Neutrophil (primary cell): ENCODE data around the gene HCRTR1.

ENCODE experiments used
- H3K27ac ChIP-seq: fragments of 200-600 bp; sonication (generic); 2 replicates; pipeline ENCODE4 v1.5.1; 2016; ENCODE audit warnings: mild to moderate bottlenecking, moderate library complexity
- H3K27me3 ChIP-seq: fragments of 200-600 bp; sonication (generic); 2 replicates; pipeline ENCODE4 v1.6.0; 2016; ENCODE audit warnings: mild to moderate bottlenecking
- H3K36me3 ChIP-seq: fragments of 200-600 bp; sonication (generic); 2 replicates; pipeline ENCODE4 v1.5.1; 2017
- H3K4me1 ChIP-seq, 2 experiments: fragments of 200-600 bp in 1 of 2; sonication (generic) in 1 of 2; 1 replicate in 1 of 2; 2 replicates in 1 of 2; pipeline versions ENCODE4 v1.5.1 to v1.6.1; 2013 to 2016; ENCODE audit warnings: low read depth in 1 of 2, low read length in 1 of 2, mild to moderate bottlenecking in 1 of 2, moderate library complexity in 1 of 2; ENCODE audit not compliant: control insufficient read depth in 1 of 2, insufficient read depth in 1 of 2
- H3K4me3 ChIP-seq, 2 experiments: fragments of 200-600 bp in 1 of 2; sonication (generic) in 1 of 2; 1 replicate in 1 of 2; 2 replicates in 1 of 2; pipeline ENCODE4 v1.5.1; 2013 to 2016; ENCODE audit warnings: low read depth in 1 of 2, low read length in 1 of 2, mild to moderate bottlenecking in 1 of 2, moderate library complexity in 1 of 2
- H3K9me3 ChIP-seq: fragments of 200-600 bp; sonication (generic); 2 replicates; pipeline ENCODE4 v1.5.1; 2016
- TF ChIP-seq, protein P1 (sequence below): fragments of 200-600 bp; sonication (generic); IDR thresholded peaks from 2 replicates; pipeline ENCODE4 v1.5.1; 2016; ENCODE audit warnings: antibody characterized with exemption

The HCRTR1 gene

DNA sequence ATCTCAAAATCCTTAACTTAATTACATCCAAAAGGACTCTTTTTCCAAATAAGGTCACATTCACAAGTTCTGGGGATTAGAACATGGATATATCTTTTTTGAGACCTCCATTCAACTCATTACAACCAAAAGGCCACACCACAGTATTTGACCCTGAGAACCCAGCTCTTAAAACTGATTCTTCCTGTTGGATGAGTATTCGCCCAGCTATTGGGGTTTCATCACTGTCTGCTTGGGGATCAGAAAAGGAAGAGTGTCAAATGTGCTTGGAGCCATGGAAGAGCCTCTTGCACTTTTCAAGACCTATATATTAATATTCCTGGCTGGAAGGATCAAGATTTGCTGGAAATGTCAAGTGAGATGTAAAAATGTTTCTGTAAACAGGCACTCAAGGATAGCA, 46.6 kb upstream of the HCRTR1 start:
- Histone ChIP-seq H3K27me3 (peaks cover 10% of the 10 kb centered on the region), H3K9me3 (no peaks in the 10 kb centered on the region), H3K4me3 (no peak overlapping the region), H3K27ac (no peak overlapping the region), H3K4me1 (no peaks in the 10 kb centered on the region), H3K36me3 (no peaks in the 10 kb centered on the region)
- TF ChIP-seq, protein P1, sequence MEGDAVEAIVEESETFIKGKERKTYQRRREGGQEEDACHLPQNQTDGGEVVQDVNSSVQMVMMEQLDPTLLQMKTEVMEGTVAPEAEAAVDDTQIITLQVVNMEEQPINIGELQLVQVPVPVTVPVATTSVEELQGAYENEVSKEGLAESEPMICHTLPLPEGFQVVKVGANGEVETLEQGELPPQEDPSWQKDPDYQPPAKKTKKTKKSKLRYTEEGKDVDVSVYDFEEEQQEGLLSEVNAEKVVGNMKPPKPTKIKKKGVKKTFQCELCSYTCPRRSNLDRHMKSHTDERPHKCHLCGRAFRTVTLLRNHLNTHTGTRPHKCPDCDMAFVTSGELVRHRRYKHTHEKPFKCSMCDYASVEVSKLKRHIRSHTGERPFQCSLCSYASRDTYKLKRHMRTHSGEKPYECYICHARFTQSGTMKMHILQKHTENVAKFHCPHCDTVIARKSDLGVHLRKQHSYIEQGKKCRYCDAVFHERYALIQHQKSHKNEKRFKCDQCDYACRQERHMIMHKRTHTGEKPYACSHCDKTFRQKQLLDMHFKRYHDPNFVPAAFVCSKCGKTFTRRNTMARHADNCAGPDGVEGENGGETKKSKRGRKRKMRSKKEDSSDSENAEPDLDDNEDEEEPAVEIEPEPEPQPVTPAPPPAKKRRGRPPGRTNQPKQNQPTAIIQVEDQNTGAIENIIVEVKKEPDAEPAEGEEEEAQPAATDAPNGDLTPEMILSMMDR: no peak

DNA sequence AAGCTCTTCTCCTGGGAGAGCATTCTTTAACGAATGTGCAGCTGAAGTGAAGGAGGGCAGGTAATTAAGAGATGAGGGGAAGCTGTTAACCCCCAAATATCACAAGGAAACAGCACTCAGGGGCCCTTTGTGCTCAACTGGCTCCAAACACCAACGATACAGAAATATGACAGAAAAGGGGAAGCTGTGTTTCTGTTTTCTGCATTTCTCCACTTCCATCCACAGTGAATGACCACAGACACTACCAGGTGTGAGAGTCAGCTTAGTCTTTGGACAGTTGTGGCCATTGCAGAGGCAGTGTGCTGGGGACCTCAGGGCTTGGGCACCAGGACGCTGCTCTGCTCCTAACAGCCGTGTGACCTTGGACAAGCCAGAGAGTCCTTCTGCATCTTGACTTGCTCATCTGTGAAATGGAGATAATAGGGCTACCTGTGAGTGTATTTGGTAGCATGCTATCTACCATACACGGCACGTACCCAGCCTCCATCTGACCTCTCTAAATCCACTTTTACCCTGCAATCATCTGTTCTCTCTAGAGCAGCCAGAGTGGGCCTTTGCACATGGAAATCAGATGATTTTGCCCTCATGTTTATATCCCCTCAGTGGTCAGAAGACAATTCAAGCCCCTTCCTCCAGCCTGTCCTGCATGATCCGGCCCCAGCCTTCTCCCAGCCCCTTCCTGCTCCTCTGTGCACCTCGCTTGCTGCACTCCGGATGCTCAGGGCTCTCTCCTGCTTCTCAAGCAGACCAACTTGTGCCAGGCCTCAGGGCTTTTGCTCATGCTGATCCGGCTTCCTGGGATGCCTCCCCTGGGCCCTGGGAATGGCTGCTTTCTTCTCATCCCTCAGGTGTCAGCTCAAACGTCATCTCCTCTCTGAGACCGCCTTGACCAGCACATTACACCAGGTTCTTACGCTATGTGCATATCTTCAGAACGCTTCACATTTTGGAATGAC, 45.9 kb upstream of the HCRTR1 start:
- TF ChIP-seq, protein P1: no peak

DNA sequence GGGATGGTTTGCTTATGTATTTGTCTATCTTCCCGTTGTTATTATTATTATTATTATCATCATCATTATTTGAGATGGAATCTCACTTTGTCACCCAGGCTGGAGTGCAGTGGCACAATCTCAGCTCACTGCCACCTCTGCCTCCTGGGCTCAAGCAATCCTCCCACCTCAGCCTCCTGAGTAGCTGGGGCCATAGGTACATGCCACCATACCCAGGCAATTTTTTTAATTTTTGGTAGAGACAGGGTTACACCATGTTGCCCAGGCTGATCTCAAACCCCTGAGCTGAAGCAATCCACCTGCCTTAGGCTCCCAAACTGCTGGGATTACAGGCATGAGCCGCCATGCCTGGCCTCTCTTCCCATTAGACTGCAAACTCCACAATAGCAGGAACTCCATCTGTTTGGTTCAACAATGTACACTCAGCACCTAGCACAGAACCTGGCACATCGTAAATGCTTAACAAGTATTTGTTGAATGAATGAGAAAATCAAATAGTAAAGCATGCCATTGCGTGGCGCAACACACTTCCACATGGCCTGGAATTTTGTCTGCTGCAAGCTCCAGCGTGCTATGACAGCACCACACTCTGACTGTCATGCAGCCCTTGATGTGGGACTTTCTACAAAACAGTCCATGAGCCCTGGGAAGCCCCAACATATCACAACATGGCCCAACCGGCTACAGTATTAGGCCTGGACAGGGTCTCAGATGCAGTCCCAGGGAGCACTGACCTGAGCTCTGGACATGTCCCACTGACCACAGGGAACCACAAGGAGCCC, 45.0 kb upstream of the HCRTR1 start:
- Histone ChIP-seq H3K4me3 (no peak overlapping the region), H3K36me3 (no peaks in the 10 kb centered on the region), H3K9me3 (no peaks in the 10 kb centered on the region), H3K4me1 (no peaks in the 10 kb centered on the region), H3K27me3 (peaks cover 26% of the 10 kb centered on the region), H3K27ac (no peak overlapping the region)
- TF ChIP-seq, protein P1: no peak

More for the DNA sequence above, 45.9 kb upstream of the HCRTR1 start:
- H3K36me3 ChIP-seq: no peaks in the 10 kb centered on the region
- H3K4me1 ChIP-seq: no peaks in the 10 kb centered on the region
- H3K27me3 ChIP-seq: peaks cover 17% of the 10 kb centered on the region
- no peak overlapping the region for H3K4me3 ChIP-seq
- no peaks in the 10 kb centered on the region for H3K9me3 ChIP-seq
- H3K27ac ChIP-seq: no peak overlapping the region

DNA sequence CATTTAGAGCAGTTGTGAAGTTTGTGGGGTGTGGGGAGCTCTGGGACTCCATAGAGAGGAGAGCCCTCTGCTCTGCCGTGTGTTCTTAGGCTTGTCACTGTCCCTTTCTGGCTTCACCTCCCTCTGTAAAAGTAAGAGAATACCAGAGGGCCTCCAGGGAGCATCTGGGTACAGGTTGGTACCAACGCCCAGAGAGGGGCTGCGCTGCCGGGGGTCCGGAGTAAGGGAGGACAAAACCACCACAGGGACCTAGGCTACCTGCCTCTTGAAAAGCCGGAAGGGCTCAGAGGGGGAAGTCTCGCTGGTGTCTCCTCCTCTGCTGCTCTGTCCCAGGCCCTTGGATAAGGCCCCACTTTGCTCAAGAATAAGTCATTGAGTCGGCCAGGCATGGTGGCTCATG, 44.2 kb upstream of the HCRTR1 start:
- no peaks in the 10 kb centered on the region for H3K9me3 ChIP-seq
- TF ChIP-seq, protein P1: no peak
- H3K36me3 ChIP-seq: no peaks in the 10 kb centered on the region
- no peak overlapping the region for H3K4me3 ChIP-seq
- peaks cover 32% of the 10 kb centered on the region for H3K27me3 ChIP-seq
- H3K4me1 ChIP-seq: no peaks in the 10 kb centered on the region
- H3K27ac ChIP-seq: no peak overlapping the region

DNA sequence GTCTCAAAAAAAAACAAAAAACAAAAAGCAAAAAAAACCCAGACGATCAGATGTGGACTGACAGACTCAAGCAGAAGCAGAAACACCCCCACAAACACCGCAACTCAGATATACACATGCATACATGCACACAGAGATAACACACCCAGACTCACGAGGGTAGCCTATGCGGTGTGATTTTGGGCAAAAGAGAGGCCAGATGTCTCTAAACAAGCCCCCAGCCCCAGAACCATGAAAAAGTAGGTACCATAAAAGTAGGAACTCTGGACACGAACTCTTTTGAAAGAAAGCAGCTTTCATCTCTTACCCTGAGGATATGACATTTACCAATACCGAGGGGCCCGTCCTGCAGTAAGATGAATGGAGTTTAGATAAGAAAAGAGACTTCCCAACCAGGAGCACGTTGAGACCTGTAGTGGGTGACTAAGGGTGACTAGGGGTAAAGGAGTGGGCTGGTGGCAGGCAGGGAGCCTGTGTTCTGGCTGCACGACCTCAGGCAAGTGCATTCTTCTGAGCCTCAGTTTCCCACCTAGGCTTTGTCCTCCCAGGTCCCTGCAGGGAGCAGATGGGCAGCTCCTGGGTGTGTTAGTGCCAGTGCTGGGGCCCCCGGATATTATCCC, 42.6 kb upstream of the HCRTR1 start:
- no peaks in the 10 kb centered on the region for H3K4me1 ChIP-seq
- H3K27me3 ChIP-seq: peaks cover 32% of the 10 kb centered on the region
- no peak overlapping the region for H3K27ac ChIP-seq
- TF ChIP-seq, protein P1: no peak
- no peaks in the 10 kb centered on the region for H3K9me3 ChIP-seq
- no peak overlapping the region for H3K4me3 ChIP-seq
- no peaks in the 10 kb centered on the region for H3K36me3 ChIP-seq
